HG03025 (cell line): Measurements from ENCODE around the gene GIMD1.

Source experiments
- ATAC-seq: cut with Tn5 transposase; IDR thresholded peaks from one replicate; pipeline ENCODE4 v1.9.1; 2021; ENCODE audit warnings: mild to moderate bottlenecking, moderate library complexity; ENCODE audit not compliant: unreplicated experiment, low FRiP score

The GIMD1 gene

GRCh38 chr4:106315968-106316772, 52.4 kb downstream of the GIMD1 start, which contains the start of the genes AIMP1 and TBCK:
AIMP1 (plus strand) TSS chr4:106316550; CDS start chr4:106325010, 8,460 bp downstream.
TBCK (minus strand) TSS chr4:106316209; CDS start chr4:106308960, 7,249 bp downstream.
- ATAC-seq, result peak; percentile 92

DNA sequence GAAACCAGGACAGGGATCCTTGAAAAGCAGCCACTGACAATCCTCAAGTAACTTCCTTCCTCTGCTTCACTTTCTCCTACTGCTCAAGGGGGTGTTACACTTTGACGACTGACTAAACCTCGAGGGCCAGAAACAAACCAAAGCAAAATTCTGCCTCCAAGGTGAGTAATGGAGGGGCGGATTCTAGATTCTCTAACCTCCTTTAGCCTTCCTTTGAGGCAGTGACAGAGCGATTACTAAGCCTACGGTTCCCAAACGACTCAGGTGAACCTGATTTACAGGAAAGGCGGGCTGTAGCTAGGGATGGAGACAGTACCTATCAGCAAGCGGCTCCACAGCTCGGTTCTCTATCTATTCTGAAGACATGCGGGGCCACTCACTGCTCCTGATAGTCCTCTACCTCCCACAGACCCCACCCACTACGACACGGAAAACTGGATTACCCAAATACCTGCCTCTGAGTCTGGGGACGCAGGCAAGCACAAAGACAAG, 53.1 kb downstream of the GIMD1 start:
- ATAC-seq, result peak; percentile 23

DNA sequence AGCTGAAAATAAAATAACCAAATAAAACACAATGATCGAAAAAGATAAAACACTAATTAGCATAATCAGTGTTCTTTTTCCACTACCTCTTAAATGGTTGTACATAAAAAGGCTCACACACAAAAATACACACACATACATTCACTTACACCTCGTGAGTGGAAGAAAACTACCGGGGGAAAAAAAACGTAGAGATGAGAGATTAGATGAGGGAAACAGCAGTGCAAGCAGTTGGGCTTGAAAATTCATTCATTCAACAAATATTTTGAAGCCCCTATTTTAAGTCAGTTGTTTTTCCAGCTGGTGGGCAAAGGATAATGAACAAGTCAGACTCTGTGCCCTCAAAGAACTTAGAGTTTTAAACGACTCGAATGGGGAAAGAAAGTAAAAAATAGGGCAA, 53.6 kb downstream of the GIMD1 start:
- ATAC-seq, result no peak

DNA sequence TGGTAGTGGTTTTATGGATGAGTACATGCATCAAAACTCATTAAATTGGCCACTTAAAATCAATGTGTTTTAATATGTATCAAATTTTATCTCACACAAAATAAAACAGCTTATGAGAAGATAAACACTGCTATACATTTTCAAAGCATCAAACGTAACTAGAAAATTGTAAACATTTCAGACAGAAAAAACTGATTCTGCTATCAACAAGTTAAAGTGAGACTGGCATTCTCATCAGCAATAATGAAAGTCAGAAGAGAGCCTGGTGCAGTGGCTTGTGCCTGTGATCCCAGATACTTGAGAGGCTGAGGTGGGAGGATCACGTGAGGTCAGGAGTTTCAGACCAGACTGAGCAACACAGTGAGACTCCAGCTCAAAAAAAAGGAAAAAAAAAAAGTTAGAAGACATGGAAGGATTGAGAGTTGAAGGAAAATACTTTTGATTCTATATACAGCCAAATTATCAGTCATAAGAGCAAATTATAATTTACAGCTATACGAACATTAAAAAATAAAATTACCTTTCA, 55.5 kb downstream of the GIMD1 start:
- ATAC-seq, result no peak

DNA sequence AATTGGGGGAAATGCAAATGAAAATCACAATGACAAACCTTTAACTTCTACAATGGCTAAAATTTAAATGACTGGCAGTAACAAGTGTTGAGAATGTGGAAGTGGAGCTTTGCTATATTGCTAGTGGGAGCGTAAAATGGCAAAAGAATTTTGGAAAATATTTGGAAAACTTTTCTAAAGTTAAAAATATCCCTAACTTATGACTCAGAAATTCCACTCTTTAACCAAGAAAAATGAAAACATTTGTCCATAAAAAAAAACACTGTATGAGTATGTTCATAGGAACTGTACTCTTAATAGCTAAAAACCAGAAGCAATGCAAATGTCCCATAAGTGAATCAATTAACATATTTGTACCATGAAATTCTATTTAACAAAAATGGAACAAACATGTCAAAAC, 56.2 kb downstream of the GIMD1 start:
- ATAC-seq, result no peak
